Posterior cingulate gyrus (tissue), 11 donors: Measurements from ENCODE around the gene INCENP.
"Not testable (repeated sequence)": the region's sequence is repeated elsewhere in the genome, so short reads cannot be mapped to it uniquely, and the experiment has no call there.

Source experiments
- DNase-seq, 10 donors: peaks; one replicate each; pipeline versions ENCODE4 v3.0.0 to v3.0.0-alpha.2; 2020 to 2021; ENCODE audit warnings: mixed read lengths in 3 of 10
- intact Hi-C: fragments of 100-400 bp; cut with DNase I; formaldehyde crosslinking; loops from one replicate; pipeline ENCODE4 v1.15.1; 2023

Gene INCENP

DNA sequence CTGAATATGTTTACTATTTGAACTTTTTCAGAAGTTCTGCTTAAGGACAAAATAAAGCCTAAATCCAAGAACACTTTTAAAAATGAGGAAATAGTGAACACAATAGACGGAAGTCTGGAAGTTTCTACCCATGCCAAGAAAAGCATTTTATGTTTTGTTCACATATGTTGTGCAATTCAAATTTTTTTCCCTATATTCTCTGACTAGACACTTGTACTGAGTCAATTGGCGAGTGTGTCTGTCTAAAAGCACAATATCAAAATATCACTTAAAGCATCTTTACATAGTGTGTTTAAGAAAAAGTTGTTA is 29.2 kb downstream of the INCENP start:
- no peak for DNase-seq
- intact Hi-C loops, result no loop called here

GRCh38 chr11:62153617-62154016 is 29.8 kb downstream of the INCENP start:
- DNase-seq, result peak in 1 of 10 donors; percentile 67
- intact Hi-C loops, result no loop called here

GRCh38 chr11:62157603-62158002 is 33.8 kb downstream of the INCENP start:
- no peak for DNase-seq
- intact Hi-C loops, result no loop called here

GRCh38 chr11:62166371-62166770 is 42.6 kb downstream of the INCENP start:
- intact Hi-C loops, result no loop called here

GRCh38 chr11:62169448-62169847 is 45.6 kb downstream of the INCENP start:
- DNase-seq, result peak in 1 of 10 donors; percentile 59
- intact Hi-C loops, result no loop called here

More at GRCh38 chr11:62166371-62166770, 42.6 kb downstream of the INCENP start:
- DNase-seq, result no peak

GRCh38 chr11:62169935-62170334 is 46.1 kb downstream of the INCENP start:
- intact Hi-C loops, result loop anchor here (2.0 kb wide), 1 partner anchor 209 kb away; no protein-coding TSS in a partner anchor
- no peak for DNase-seq

GRCh38 chr11:62171261-62171723 is 47.5 kb downstream of the INCENP start:
- intact Hi-C loops, result loop anchor here (2.0 kb wide), 1 partner anchor 208 kb away; no protein-coding TSS in a partner anchor

DNA sequence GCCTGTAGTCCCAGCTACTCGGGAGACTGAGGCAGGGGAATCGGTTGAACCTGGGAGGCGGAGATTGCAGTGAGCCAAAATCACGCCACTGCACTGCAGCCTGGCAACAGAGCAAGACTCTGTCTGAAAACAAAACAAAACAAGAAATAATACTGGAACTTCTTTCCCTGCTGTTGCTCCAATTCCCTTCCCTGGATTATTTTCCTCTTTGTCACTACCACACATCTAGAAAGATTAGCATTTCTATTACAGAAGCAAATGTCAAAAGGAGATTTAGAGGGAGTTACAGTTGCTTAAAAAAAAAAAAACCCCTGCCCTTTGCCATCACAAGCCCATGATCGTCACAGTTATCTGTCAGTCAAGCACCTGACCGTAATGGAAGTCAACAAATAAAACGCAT is 48.5 kb downstream of the INCENP start:
- no peak for DNase-seq
- intact Hi-C loops, result loop anchor here (1.0 kb wide), 1 partner anchor 139 kb away; no protein-coding TSS in a partner anchor

More at GRCh38 chr11:62171261-62171723, 47.5 kb downstream of the INCENP start:
- DNase-seq, result peak in 9 of 10 donors; percentile 28 to 90 (median 76)

GRCh38 chr11:62176766-62177165 is 53.0 kb downstream of the INCENP start:
- intact Hi-C loops, result no loop called here
- no peak for DNase-seq

- intact Hi-C loops, result no loop called here
- no peak for DNase-seq
Measured at GRCh38 chr11:62179995-62180394, 56.2 kb downstream of the INCENP start.

DNA sequence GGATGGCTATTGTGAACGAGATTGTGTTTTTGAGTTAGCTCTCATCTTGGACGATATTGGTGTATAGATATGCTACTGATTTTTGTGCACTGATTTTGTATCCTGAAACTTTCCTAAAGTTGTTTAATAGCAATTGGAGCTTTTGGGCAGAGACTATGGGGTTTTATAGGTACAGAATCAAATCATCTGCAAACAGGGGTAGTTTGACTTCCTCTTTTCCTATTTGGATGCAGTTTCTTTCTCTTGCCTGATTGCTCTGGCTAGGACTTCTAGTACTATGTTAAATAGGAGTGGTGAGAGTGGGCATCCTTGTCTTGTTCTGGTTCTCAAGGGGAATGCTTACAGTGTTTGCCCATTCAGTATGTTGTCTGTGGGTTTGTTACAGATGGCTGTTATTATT is 57.3 kb downstream of the INCENP start:
- DNase-seq, result no peak
- intact Hi-C loops, result no loop called here

- no peak for DNase-seq
- intact Hi-C loops, result no loop called here
Measured at GRCh38 chr11:62182147-62182891, 58.5 kb downstream of the INCENP start.

DNA sequence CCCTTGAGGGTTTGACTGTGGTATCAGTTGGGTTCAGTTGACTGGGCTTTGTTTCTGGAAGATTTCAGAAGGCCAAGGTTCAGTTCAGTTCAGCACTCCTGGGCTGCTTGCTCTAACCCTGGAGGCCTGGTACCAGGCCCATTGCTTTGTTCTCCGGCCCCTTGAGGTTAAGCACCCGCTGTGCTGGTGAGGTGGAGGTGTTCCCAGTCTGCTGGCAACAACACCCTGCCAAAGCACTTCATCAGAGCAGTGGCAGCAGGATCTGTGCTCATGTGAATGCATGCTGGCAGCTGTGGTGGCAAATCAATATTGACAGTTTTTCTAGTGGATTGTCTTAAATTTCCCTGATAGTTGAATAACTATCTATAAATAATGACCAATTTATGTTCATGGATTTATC is 62.4 kb downstream of the INCENP start:
- no peak for DNase-seq
- intact Hi-C loops, result no loop called here

- peak in 1 of 10 donors; percentile 46 for DNase-seq
- intact Hi-C loops, result no loop called here
Measured at GRCh38 chr11:62190011-62190410, 66.2 kb downstream of the INCENP start, which contains the start of gene SCGB1D1. TSS of gene SCGB1D1 (plus strand) at chr11:62190216. CDS start at chr11:62190285, 69 bp downstream.

DNA sequence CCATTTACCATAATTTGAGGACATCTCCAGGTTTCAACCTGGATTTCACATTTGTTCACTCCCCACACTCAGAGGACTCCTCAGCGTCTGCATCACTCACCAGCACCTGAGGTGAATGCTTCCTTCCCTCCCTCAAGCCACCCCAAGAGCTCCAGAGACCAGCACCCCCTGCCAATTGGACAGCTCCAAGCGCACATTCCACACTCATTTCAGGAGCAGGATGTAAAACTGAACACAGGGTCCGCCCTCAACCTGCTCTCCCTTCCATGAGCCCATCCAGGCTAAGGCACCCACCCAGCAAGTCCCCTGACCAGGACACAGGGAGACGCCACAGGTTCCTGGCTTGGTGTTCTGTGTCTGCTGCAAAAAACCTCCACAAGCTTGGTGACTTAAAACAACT is 70.1 kb downstream of the INCENP start:
- intact Hi-C loops, result no loop called here
- no peak for DNase-seq

DNA sequence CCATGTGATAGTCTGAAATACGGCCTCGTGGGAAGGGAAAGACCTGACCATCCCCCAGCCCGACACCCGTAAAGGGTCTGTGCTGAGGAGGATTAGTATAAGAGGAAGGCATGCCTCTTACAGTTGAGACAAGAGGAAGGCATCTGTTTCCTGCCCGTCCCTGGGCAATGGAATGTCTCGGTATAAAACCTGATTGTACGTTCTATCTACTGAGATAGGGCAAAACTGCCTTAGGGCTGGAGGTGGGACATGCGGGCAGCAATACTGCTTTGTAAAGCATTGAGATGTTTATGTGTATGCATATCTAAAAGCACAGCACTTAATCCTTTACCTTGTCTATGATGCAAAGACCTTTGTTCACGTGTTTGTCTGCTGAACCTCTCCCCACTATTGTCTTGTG is 71.2 kb downstream of the INCENP start:
- intact Hi-C loops, DNase-seq: not testable (repeated sequence)

GRCh38 chr11:62195945-62196344 is 72.1 kb downstream of the INCENP start:
- no peak for DNase-seq
- intact Hi-C loops, result no loop called here

DNA sequence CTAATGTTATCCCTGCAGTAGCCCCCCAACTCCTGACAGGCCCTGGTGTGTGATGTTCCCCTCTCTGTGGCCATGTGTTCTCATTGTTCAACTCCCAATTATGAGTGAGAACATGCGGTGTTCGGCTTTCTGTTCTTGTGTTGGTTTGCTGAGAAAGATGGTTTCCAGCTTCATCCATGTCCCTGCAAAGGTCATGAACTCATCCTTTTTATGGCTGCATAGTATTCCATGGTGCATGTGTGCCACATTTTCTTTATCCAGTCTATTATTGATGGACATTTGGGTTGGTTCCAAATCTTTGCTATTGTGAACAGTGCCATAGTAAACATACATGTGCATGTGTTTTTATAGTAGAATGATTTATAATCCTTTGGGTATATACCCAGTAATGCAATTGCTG is 73.6 kb downstream of the INCENP start:
- DNase-seq, intact Hi-C loops: not testable (repeated sequence)

DNA sequence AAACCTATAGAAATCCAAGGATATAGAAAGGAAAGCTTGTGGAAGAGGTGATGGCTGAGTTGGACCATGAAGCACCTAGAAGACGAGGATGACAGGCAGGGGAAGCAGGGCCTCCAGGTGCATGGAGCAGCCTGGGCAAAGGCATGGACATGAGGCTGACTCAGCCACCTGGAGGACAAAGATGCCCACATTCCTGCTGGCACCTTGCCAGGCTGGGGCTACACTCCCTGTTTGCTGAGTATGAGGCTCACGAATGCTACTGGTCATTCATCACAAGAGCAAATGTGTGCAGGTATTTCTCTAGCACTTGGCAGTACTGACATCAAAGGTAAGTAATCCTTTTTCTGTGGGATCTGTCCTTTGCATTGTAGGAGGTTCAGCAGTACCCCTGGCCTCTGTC is 77.6 kb downstream of the INCENP start:
- DNase-seq, result no peak
- intact Hi-C loops, result no loop called here
